H1 (cell line): ENCODE data around the gene EVI5. TPM values are rescaled to one million over a fixed set of nuclear protein-coding genes. Genes with fewer than 3 reads are reported as not detected.

ENCODE experiments used
- CTCF ChIA-PET: fragments of 300-600 bp; sonication (Branson Sonifier 250); formaldehyde crosslinking; loops from one replicate; lab custom pipeline; 2021; ENCODE audit not compliant: partially characterized antibody; lab: Charles Lee
- POLR2A ChIA-PET: fragments of 300-600 bp; sonication (Branson Sonifier 250); formaldehyde crosslinking; loops from one replicate; lab custom pipeline; 2021; ENCODE audit warnings: inconsistent platforms; ENCODE audit not compliant: partially characterized antibody; lab: Charles Lee
- DNase-seq, 2 experiments: peaks; one replicate each; pipeline versions ENCODE4 v3.0.0 to v3.0.0-alpha.2; 2010 to 2022; ENCODE audit warnings: low spot score in 2 of 2, low read depth in 1 of 2, mixed read lengths in 1 of 2
- FAIRE-seq: peaks from 2 replicates; lab custom pipeline; 2011; peaks lifted over from hg19 to GRCh38; lab: Jason Lieb, UNC
- H2AFZ ChIP-seq: 2 replicates; pipeline ENCODE4 v1.8.1; 2012; ENCODE audit warnings: low read length, inconsistent platforms
- H2AK5ac ChIP-seq: 2 replicates; pipeline ENCODE4 v1.6.1; 2013; ENCODE audit warnings: low read depth, low read length
- H2BK120ac ChIP-seq: replicated peaks from 2 replicates; pipeline ENCODE3; 2013; ENCODE audit warnings: low read depth, low read length, inconsistent platforms
- H2BK12ac ChIP-seq: 2 replicates; pipeline ENCODE4 v1.6.1; 2013; ENCODE audit warnings: low read depth, low read length
- H2BK15ac ChIP-seq: 2 replicates; pipeline ENCODE4 v1.6.1; 2013; ENCODE audit warnings: low read length
- H2BK20ac ChIP-seq: 2 replicates; pipeline ENCODE4 v1.6.1; 2013; ENCODE audit warnings: low read length
- H2BK5ac ChIP-seq: 2 replicates; pipeline ENCODE4 v1.6.1; 2013; ENCODE audit warnings: low read depth, low read length
- H3K14ac ChIP-seq: 2 replicates; pipeline ENCODE4 v1.6.1; 2013; ENCODE audit warnings: inconsistent platforms; ENCODE audit not compliant: insufficient read length
- H3K18ac ChIP-seq: 2 replicates; pipeline ENCODE4 v1.6.1; 2013; ENCODE audit warnings: low read length; ENCODE audit errors: extremely low read depth
- H3K23ac ChIP-seq: 2 replicates; pipeline ENCODE4 v1.6.1; 2013; ENCODE audit warnings: inconsistent platforms; ENCODE audit not compliant: insufficient read length
- H3K23me2 ChIP-seq: 2 replicates; pipeline ENCODE4 v1.6.1; 2013; ENCODE audit warnings: low read depth, low read length
- H3K27ac ChIP-seq: 2 replicates; pipeline ENCODE4 v1.6.1; 2011; ENCODE audit warnings: low read depth, low read length, inconsistent platforms
- H3K27me3 ChIP-seq, 4 experiments: replicated peaks in 1 of 4; 1 replicate in 1 of 4; 2 replicates in 3 of 4; pipeline versions ENCODE4 v1.6.1 to v1.8.1; 2011 to 2013; ENCODE audit warnings: low read length in 3 of 4, mild to moderate bottlenecking in 3 of 4, inconsistent platforms in 2 of 4, mixed read lengths in 2 of 4, moderate library complexity in 1 of 4; ENCODE audit not compliant: control insufficient read depth in 3 of 4, insufficient read depth in 3 of 4; ENCODE audit errors: extremely low read depth in 1 of 4
- H3K36me3 ChIP-seq, 4 experiments: 2 replicates each; pipeline versions ENCODE4 v1.6.1 to v1.8.1; 2011 to 2013; ENCODE audit warnings: mild to moderate bottlenecking in 4 of 4, low read length in 3 of 4, moderate library complexity in 2 of 4, control low read depth in 1 of 4, inconsistent platforms in 1 of 4; ENCODE audit not compliant: insufficient read depth in 4 of 4, control insufficient read depth in 2 of 4
- H3K4ac ChIP-seq: replicated peaks from 2 replicates; pipeline ENCODE3; 2013; ENCODE audit warnings: low read length, low read depth, mixed read lengths, inconsistent platforms; ENCODE audit not compliant: insufficient read length
- H3K4me1 ChIP-seq, 4 experiments: replicated peaks in 1 of 4; 1 replicate in 1 of 4; 2 replicates in 3 of 4; pipeline versions ENCODE4 v1.6.1 to v1.8.1; 2011 to 2013; ENCODE audit warnings: low read length in 3 of 4, inconsistent platforms in 2 of 4, mixed read lengths in 1 of 4; ENCODE audit not compliant: insufficient read depth in 4 of 4, control insufficient read depth in 3 of 4
- H3K4me2 ChIP-seq, 2 experiments: 2 replicates each; pipeline versions ENCODE4 v1.6.1 to v1.8.1; 2011 to 2013; ENCODE audit warnings: low read depth in 2 of 2, low read length in 2 of 2, control low read depth in 1 of 2, inconsistent platforms in 1 of 2, mild to moderate bottlenecking in 1 of 2; ENCODE audit not compliant: insufficient read depth in 1 of 2
- H3K4me3 ChIP-seq, 4 experiments: fragments of 200-600, 300-600 bp in 1 of 4; sonication (generic), shearing (Covaris generic), sonication (Bioruptor Twin) in 1 of 4; 2 replicates each; pipeline versions ENCODE4 v1.5.1 to v1.8.1; 2011 to 2016; ENCODE audit warnings: low read length in 4 of 4, low read depth in 3 of 4, control low read depth in 2 of 4, inconsistent platforms in 2 of 4, mild to moderate bottlenecking in 2 of 4, mixed read lengths in 1 of 4, moderate library complexity in 1 of 4; ENCODE audit not compliant: insufficient read depth in 2 of 4; ENCODE audit errors: extremely low read depth in 1 of 4
- H3K56ac ChIP-seq: replicated peaks from 2 replicates; pipeline ENCODE3; 2013; ENCODE audit warnings: low read depth, mild to moderate bottlenecking, mixed read lengths, low read length, inconsistent platforms; ENCODE audit not compliant: insufficient read length
- H3K79me1 ChIP-seq: 2 replicates; pipeline ENCODE4 v1.6.1; 2013; ENCODE audit warnings: low read depth, low read length, control low read depth
- H3K79me2 ChIP-seq, 2 experiments: 2 replicates each; pipeline versions ENCODE4 v1.6.1 to v1.8.1; 2012 to 2013; ENCODE audit warnings: low read length in 2 of 2, mild to moderate bottlenecking in 2 of 2, inconsistent platforms in 1 of 2; ENCODE audit not compliant: insufficient read depth in 2 of 2, control insufficient read depth in 1 of 2
- H3K9ac ChIP-seq, 4 experiments: replicated peaks in 1 of 4; 1 replicate in 1 of 4; 2 replicates in 3 of 4; pipeline versions ENCODE4 v1.6.1 to v1.8.1; 2011 to 2013; ENCODE audit warnings: low read depth in 3 of 4, low read length in 3 of 4, control low read depth in 2 of 4, mild to moderate bottlenecking in 2 of 4, moderate library complexity in 2 of 4, inconsistent platforms in 1 of 4; ENCODE audit errors: extremely low read depth in 1 of 4
- H3K9me3 ChIP-seq, 2 experiments: 2 replicates each; pipeline versions ENCODE4 v1.6.1 to v1.8.1; 2012 to 2013; ENCODE audit warnings: mild to moderate bottlenecking in 2 of 2, moderate library complexity in 2 of 2, control low read depth in 1 of 2, inconsistent platforms in 1 of 2, low read depth in 1 of 2, low read length in 1 of 2, mixed read lengths in 1 of 2; ENCODE audit not compliant: insufficient read depth in 2 of 2
- H4K20me1 ChIP-seq, 2 experiments: replicated peaks in 1 of 2; 2 replicates each; pipeline versions ENCODE3 to v1.8.1; 2011 to 2013; ENCODE audit warnings: inconsistent platforms in 2 of 2, low read length in 2 of 2, mild to moderate bottlenecking in 1 of 2; ENCODE audit not compliant: insufficient read depth in 2 of 2, control insufficient read depth in 1 of 2
- H4K5ac ChIP-seq: 2 replicates; pipeline ENCODE4 v1.6.1; 2013; ENCODE audit warnings: low read length, low read depth, mixed read lengths, inconsistent platforms; ENCODE audit not compliant: insufficient read length
- H4K8ac ChIP-seq: 2 replicates; pipeline ENCODE4 v1.8.0; 2013; ENCODE audit warnings: mild to moderate bottlenecking, moderate library complexity, low read length, inconsistent platforms; ENCODE audit not compliant: insufficient read depth; ENCODE audit errors: extremely low read depth
- H4K91ac ChIP-seq: replicated peaks from 2 replicates; pipeline ENCODE3; 2013; ENCODE audit warnings: low read length, mixed read lengths, inconsistent platforms; ENCODE audit not compliant: insufficient read length
- BACH1 ChIP-seq: IDR thresholded peaks from 2 replicates; pipeline ENCODE4 v1.6.1; 2012; ENCODE audit warnings: low read length, improper control_type of control experiment
- BRCA1 ChIP-seq: IDR thresholded peaks from 2 replicates; pipeline ENCODE4 v1.6.1; 2012; ENCODE audit warnings: low read depth, low read length, improper control_type of control experiment
- CBX8 ChIP-seq: fragments of 300-800, 300-1000 bp; sonication (generic); IDR thresholded peaks from 2 replicates; pipeline ENCODE4 v1.7.1; 2016; ENCODE audit warnings: low read depth, low read length, borderline replicate concordance
- CHD1 ChIP-seq: IDR thresholded peaks from 2 replicates; pipeline ENCODE4 v1.6.1; 2012; ENCODE audit warnings: low read depth, low read length, improper control_type of control experiment
- EGR1 ChIP-seq: IDR thresholded peaks from 2 replicates; pipeline ENCODE4 v1.6.1; 2011; ENCODE audit warnings: low read depth, low read length, borderline replicate concordance
- GTF2F1 ChIP-seq: IDR thresholded peaks from 2 replicates; pipeline ENCODE4 v1.6.1; 2012; ENCODE audit warnings: low read depth, low read length, improper control_type of control experiment, borderline replicate concordance
- KDM4A ChIP-seq: IDR thresholded peaks from one replicate; pipeline ENCODE4 v1.7.1; 2012; ENCODE audit warnings: low read depth, mild to moderate bottlenecking, moderate library complexity, low read length, inconsistent platforms; ENCODE audit not compliant: severe bottlenecking
- NRF1 ChIP-seq: IDR thresholded peaks from 2 replicates; pipeline ENCODE4 v1.6.1; 2011; ENCODE audit warnings: mild to moderate bottlenecking, low read depth, low read length, improper control_type of control experiment
- RBBP5 ChIP-seq: IDR thresholded peaks from 2 replicates; pipeline ENCODE4 v1.7.1; 2012; ENCODE audit warnings: low read depth, mild to moderate bottlenecking, inconsistent platforms, low read length, moderate library complexity, borderline replicate concordance
- SP2 ChIP-seq: IDR thresholded peaks from 2 replicates; pipeline ENCODE4 v1.6.1; 2012; ENCODE audit warnings: mild to moderate bottlenecking, low read length, inconsistent platforms
- TBP ChIP-seq: IDR thresholded peaks from 2 replicates; pipeline ENCODE4 v1.6.1; 2011; ENCODE audit warnings: low read depth, low read length, improper control_type of control experiment
- YY1 ChIP-seq: IDR thresholded peaks from 2 replicates; pipeline ENCODE4 v1.6.1; 2011; ENCODE audit warnings: low read depth, mild to moderate bottlenecking, low read length
- WGBS, 2 experiments: shearing (Covaris generic) in 1 of 2; methylation state at CpG; one replicate each; pipeline versions ENCODE4 v1.1.6 to v1.1.7; 2013 to 2015; ENCODE audit warnings: low lambda C conversion rate in 2 of 2, mixed read lengths in 2 of 2, inconsistent platforms in 1 of 2, low coverage in 1 of 2, missing lambda C conversion rate in 1 of 2; ENCODE audit not compliant: insufficient replicate concordance in 2 of 2, insufficient coverage in 1 of 2, insufficient read length in 1 of 2; ENCODE audit errors: extremely low coverage in 1 of 2, missing lambda C conversion rate in 1 of 2; 5-methylcytosine and 5-hydroxymethylcytosine counted together
- polyA plus RNA-seq, 7 experiments: library from polyadenylated mRNA; depleted of rRNA in 3 of 7; stranded (reverse) in 5 of 7; unstranded in 2 of 7; fragments of >200 nt in 5 of 7; fragments of 200-250 nt in 2 of 7; gene quantifications; 1 replicate in 5 of 7; 2 replicates in 1 of 7; 4 replicates in 1 of 7; pipeline versions ENCODE4 v1.2.1 to v1.2.3, GENCODE V29; 2011 to 2013; ENCODE audit warnings: missing spikeins in 2 of 7, mixed read lengths in 2 of 7
- total RNA-seq: library from RNA; stranded (reverse); fragmentation: NEBNext Ultra II Directional; extraction: Animal tissue kit (Norgen Biotek cat#: 25700); gene quantifications from 2 replicates; pipeline ENCODE4 v1.2.1, GENCODE V29; 2021

EVI5 gene
- total and polyA plus RNA-seq, 2 of the 8 experiments (the other 6 are each of a cell fraction or from before 2014, with no cell fraction given) = 1.7 to 13.7 TPM

DNA sequence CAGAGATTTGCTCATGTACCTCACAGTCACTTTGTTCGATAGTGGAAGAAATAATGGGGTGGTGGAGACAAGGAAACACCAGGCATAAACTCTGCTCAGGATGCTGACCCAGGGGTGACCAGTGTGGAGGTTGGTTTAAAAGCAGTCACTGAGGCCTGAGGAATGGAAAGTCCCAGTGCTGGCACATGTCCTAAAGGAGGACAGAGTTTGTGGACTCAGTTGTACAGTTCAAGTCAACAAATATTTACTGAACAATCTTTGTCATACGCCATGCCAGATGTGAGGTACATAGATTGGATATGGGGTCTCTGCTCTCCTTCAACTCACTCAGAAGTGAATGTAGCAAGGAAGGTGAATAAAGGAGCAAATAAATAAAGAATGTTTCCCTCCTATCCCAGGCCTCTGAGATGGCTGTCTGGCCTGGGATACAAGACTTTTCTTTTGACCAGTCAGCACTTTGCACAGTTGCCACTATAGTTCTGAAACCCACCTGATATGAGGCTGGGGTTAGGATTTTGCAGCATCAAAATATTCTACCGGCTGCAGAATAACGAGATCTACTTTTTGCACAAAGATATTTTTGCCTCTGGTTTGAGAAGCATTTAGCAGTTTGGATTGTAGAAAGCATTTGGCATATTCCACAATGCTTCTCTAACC, 290.3 kb downstream of the EVI5 start:
- FAIRE-seq = no peak
- Histone ChIP-seq H3K4me1 (no peaks in the 10 kb centered on the region), H2BK15ac (no peak overlapping the region), H3K27ac (no peak overlapping the region), H4K20me1 (no peaks in the 10 kb centered on the region), H4K5ac (no peak overlapping the region), H3K56ac (no peak overlapping the region), H3K4me2 (no peak overlapping the region), H3K14ac (no peak overlapping the region), H2AK5ac (no peak overlapping the region), H3K27me3 (no peaks in the 10 kb centered on the region; a peak in 2 of 7 replicates), H2AFZ (no peak overlapping the region), H3K18ac (no peak overlapping the region), H3K4ac (no peak overlapping the region), H3K23me2 (no peaks in the 10 kb centered on the region), H2BK120ac (no peak overlapping the region), H4K91ac (no peak overlapping the region), H3K4me3 (no peak overlapping the region), H3K36me3 (no peaks in the 10 kb centered on the region), H2BK20ac (no peak overlapping the region), H2BK12ac (no peak overlapping the region), H3K79me2 (no peaks in the 10 kb centered on the region), H3K9me3 (no peaks in the 10 kb centered on the region), H2BK5ac (no peak overlapping the region), H3K79me1 (no peaks in the 10 kb centered on the region), H3K23ac (no peak overlapping the region), H3K9ac (no peak overlapping the region), H4K8ac (no peak overlapping the region)
- 86% methylated on average over 4 of the region's 4 CpGs; no CpG with 5 or more reads in 1 of the 2 experiments for WGBS, 2 experiments
- DNase-seq = no peak
- POLR2A ChIA-PET = no interaction called here
- CTCF ChIA-PET = interaction anchor here (1.3 kb wide), 1 partner anchor 183 kb away, joined by 3 read pairs; no protein-coding TSS in a partner anchor
- TF ChIP-seq EGR1 (no peak), CHD1 (no peak), GTF2F1 (no peak), YY1 (no peak), CBX8 (no peak), SP2 (no peak), NRF1 (no peak), KDM4A (no peak), BACH1 (no peak), BRCA1 (no peak), TBP (no peak), RBBP5 (no peak)
